Large intestine (tissue), 3 donors: ENCODE results near the gene LCN10. TPM values are rescaled to one million over a fixed set of nuclear protein-coding genes. Genes with fewer than 3 reads are reported as not detected.

ENCODE experiments used
- DNase-seq, 2 donors: peaks; one replicate each; pipeline versions ENCODE4 v3.0.0 to v3.0.0-alpha.2; 2013
- H3K27ac ChIP-seq: one replicate; pipeline ENCODE4 v1.5.1; 2013; ENCODE audit warnings: low read length
- H3K27me3 ChIP-seq: 2 replicates; pipeline ENCODE4 v1.6.1; 2013; ENCODE audit warnings: low read length; ENCODE audit not compliant: control insufficient read depth, insufficient read depth
- H3K36me3 ChIP-seq: 2 replicates; pipeline ENCODE4 v1.6.1; 2013; ENCODE audit warnings: low read length; ENCODE audit not compliant: control insufficient read depth, insufficient read depth
- H3K4me1 ChIP-seq: one replicate; pipeline ENCODE4 v1.6.1; 2013; ENCODE audit warnings: low read length; ENCODE audit not compliant: control insufficient read depth, insufficient read depth
- H3K4me3 ChIP-seq: one replicate; pipeline ENCODE4 v1.5.1; 2013; ENCODE audit warnings: low read length
- H3K9me3 ChIP-seq: one replicate; pipeline ENCODE4 v1.6.1; 2013; ENCODE audit warnings: mild to moderate bottlenecking, low read depth, low read length, moderate library complexity; ENCODE audit not compliant: control insufficient read depth
- WGBS: methylation state at CpG from one replicate; pipeline ENCODE4 v1.1.5; 2013; ENCODE audit warnings: low lambda C conversion rate; ENCODE audit not compliant: insufficient coverage; 5-methylcytosine and 5-hydroxymethylcytosine counted together
- polyA plus RNA-seq: library from polyadenylated mRNA; unstranded; fragments of 120-200 nt; gene quantifications from one replicate; pipeline ENCODE4 v1.2.1, GENCODE V29; 2013

Gene LCN10
- polyA plus RNA-seq, 1 donor, result 7.8 TPM

- H3K27me3 ChIP-seq, result no peaks in the 10 kb centered on the region
- H3K27ac ChIP-seq, result peak overlapping the region; percentile 92
- no peak overlapping the region for H3K4me3 ChIP-seq
- WGBS, result no CpG with 5 or more reads among the region's 46 CpGs
- H3K36me3 ChIP-seq, result no peaks in the 10 kb centered on the region
- peaks cover 9% of the 10 kb centered on the region for H3K9me3 ChIP-seq
- peaks cover 64% of the 10 kb centered on the region for H3K4me1 ChIP-seq
- no peak for DNase-seq
Measured at GRCh38 chr9:136692185-136693134, 50.3 kb downstream of the LCN10 start.

DNA sequence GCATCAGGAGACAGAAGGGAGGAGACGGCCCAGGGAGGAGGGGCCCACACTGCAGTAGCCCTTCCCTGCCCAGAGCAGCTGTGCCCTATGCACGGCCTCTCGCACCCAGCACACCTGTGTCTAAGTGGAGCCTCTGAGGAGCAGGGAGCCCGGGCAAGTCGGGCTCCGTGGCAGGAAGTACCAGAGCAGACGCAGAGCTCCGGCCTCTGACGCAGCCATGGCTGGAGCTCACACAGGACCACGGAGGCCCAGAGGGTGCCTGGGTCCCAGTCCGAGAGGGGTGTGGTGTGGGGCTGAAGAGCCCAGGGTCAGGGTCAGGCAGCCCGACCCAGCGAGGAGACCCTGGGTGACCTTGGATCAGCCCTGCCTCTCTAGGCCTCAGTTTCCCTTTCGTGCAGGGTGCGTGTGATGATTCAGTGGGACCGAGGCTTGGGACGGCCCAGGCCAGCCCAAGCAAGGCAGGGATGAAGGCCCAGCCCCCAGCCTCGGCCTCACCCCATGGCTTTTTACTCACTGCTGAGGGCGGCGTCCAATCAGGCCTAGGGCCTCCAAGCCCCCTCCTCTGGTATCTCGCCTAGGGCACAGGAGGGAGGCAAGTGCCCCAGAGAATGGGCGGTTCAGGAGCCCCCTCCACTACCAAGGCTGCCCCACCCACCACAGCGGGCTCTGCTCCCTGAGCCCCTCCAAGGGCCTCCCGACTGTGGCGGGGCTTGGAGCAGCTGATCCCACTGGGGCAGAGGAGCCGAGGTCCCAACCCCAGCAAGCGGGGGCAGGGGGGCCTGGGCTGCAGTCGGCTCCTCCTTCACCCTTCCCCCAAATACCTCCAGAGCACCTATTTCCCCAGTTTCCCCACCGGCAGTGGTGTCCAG, 51.2 kb downstream of the LCN10 start:
- peaks cover 9% of the 10 kb centered on the region for H3K9me3 ChIP-seq
- peaks cover 58% of the 10 kb centered on the region for H3K4me1 ChIP-seq
- H3K27ac ChIP-seq, result peak overlapping the region; percentile 49
- H3K27me3 ChIP-seq, result no peaks in the 10 kb centered on the region
- H3K36me3 ChIP-seq, result no peaks in the 10 kb centered on the region
- WGBS, result no CpG with 5 or more reads among the region's 29 CpGs
- H3K4me3 ChIP-seq, result no peak overlapping the region
- no peak for DNase-seq

- H3K4me1 ChIP-seq, result peaks cover 54% of the 10 kb centered on the region
- no peak for DNase-seq
- no CpG with 5 or more reads among the region's 15 CpGs for WGBS
- peak overlapping the region; percentile 49 for H3K27ac ChIP-seq
- peaks cover 9% of the 10 kb centered on the region for H3K9me3 ChIP-seq
- H3K36me3 ChIP-seq, result no peaks in the 10 kb centered on the region
- H3K4me3 ChIP-seq, result no peak overlapping the region
- no peaks in the 10 kb centered on the region for H3K27me3 ChIP-seq
Measured at GRCh38 chr9:136690806-136691261, 51.9 kb downstream of the LCN10 start.

DNA sequence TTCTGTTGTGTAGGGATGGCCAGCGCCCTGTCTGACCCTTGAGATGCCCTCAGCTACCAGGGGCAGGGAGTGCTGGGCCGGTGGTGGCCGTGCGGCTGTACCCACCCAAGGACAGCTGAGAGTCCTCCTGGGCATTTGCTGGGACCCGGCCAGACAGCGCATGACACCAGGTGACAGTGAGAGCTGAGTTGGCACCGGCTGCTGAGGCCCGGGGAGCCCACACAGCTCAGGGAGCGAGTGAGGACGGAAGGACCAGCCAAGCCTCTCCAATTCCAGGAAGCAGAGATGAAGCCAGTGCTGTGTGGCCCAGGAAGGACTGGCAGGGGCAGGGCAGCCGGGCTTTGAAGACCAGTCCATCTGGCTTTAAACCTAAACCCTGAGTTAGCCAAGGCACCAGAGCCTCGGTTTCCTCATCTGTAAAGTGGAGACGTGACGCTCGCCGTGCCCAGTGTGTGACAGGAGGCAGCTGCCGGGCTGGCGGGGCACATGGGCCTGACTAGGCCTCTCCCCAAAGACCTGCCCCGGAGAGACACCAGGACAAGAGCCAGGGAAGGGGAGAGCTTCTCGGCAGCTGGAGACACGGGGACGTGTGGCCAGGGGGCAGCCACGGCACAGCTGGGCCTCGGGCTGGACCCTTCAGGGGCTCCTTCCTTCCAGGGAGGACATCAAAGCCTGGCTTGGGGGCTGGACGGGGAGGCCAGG, 52.5 kb downstream of the LCN10 start:
- no peak overlapping the region for H3K27ac ChIP-seq

DNA sequence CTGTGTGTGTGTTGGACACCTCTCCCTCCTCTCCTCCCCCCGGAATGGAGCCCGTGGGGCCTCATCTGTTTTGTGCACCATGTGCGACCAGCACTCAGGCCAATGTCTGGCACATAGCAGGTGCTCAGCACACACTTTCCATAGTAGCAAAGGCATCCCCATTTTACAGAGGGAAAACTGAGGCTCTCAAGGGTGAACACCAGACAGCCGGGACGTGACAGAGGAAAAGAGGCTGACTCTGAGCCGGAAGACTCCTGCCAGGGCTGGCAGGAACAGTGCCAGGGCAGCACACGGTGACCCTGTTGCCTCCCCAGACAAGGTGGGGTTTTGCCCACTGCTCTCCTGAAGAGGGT, 53.7 kb downstream of the LCN10 start:
- Histone ChIP-seq H3K27me3 (no peaks in the 10 kb centered on the region), H3K4me1 (peaks cover 57% of the 10 kb centered on the region), H3K9me3 (peaks cover 9% of the 10 kb centered on the region), H3K4me3 (no peak overlapping the region), H3K27ac (no peak overlapping the region), H3K36me3 (no peaks in the 10 kb centered on the region)
- 80% methylated on average over 1 of the region's 7 CpGs for WGBS
- DNase-seq, result no peak

More for the DNA sequence above, 52.5 kb downstream of the LCN10 start:
- Histone ChIP-seq H3K4me3 (no peak overlapping the region), H3K36me3 (no peaks in the 10 kb centered on the region), H3K9me3 (peaks cover 9% of the 10 kb centered on the region), H3K27me3 (no peaks in the 10 kb centered on the region), H3K4me1 (peaks cover 56% of the 10 kb centered on the region)
- no CpG with 5 or more reads among the region's 25 CpGs for WGBS
- DNase-seq, result no peak

DNA sequence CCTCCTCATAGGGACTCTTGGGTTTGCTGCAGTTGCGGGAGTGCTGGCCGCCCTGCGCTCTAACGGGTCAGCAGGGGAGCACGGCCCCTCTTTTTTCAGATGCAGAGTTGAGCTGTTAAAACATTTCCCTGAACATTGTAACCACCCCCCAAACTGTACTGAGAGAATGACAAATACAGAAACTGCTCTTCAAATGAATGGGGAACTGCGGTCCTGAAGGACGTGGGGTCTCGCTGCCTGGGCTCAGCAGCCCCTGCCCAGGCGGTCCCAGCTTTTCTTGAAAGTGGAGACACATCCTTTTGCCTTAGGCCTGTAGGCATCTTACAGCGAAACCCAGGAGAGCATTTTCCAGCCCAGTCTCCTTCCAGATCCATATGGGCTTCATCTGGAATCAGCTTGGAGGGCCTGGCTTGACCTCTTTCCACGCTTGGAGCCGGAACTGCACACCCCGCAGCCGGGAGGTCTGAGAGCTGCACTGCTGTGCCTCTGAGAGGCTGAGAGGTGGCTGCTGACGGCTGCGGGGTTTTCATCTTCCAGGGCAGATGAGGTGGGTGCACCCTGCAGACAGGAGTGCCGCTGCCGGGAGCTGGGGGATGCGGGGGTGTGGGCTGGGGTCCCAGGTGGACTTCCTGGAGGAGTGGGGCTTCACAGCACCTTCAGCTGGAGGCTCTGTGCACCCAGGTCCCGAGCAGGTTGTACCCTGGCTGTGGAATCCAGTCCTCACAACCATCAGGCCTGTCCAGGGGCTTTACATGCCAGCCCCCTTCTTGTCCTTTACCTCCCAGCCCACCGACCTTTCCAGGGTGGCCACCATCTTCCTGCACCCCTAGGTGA, 54.2 kb downstream of the LCN10 start:
- H3K9me3 ChIP-seq, result peaks cover 9% of the 10 kb centered on the region
- WGBS, result no CpG with 5 or more reads among the region's 21 CpGs
- H3K27me3 ChIP-seq, result no peaks in the 10 kb centered on the region
- no peak overlapping the region for H3K4me3 ChIP-seq
- no peak for DNase-seq
- peak overlapping the region; percentile 90 for H3K27ac ChIP-seq
- peaks cover 53% of the 10 kb centered on the region for H3K4me1 ChIP-seq
- H3K36me3 ChIP-seq, result peaks cover 5% of the 10 kb centered on the region

Other genes with a start within 250 kb of the LCN10 start
- gene NOTCH1, start 196.9 kb downstream of the LCN10 start, polyA plus RNA-seq, result 13.4 TPM
- 47.5 TPM for gene EGFL7, start 80.0 kb downstream of the LCN10 start, polyA plus RNA-seq
- 175 TPM for gene AGPAT2, start 55.5 kb downstream of the LCN10 start, polyA plus RNA-seq
- gene DIPK1B, start 30.4 kb downstream of the LCN10 start, polyA plus RNA-seq, result 13.3 TPM
- gene LCN6, start 5.6 kb upstream of the LCN10 start, polyA plus RNA-seq, result 2.8 TPM
- 0.06 TPM for gene LCN8, start 15.3 kb upstream of the LCN10 start, polyA plus RNA-seq
- 14.0 TPM for gene LCN15, start 21.6 kb upstream of the LCN10 start, polyA plus RNA-seq
- gene TMEM141, start 48.4 kb upstream of the LCN10 start, polyA plus RNA-seq, result 324 TPM
- 27.4 TPM for gene CCDC183, start 53.4 kb upstream of the LCN10 start, polyA plus RNA-seq
- 97.3 TPM for gene RABL6, start 65.0 kb upstream of the LCN10 start, polyA plus RNA-seq
- 10.4 TPM for gene AJM1, start 99.5 kb upstream of the LCN10 start, polyA plus RNA-seq
- gene PHPT1, start 106.5 kb upstream of the LCN10 start, polyA plus RNA-seq, result 312 TPM
- gene MAMDC4, start 109.4 kb upstream of the LCN10 start, polyA plus RNA-seq, result 772 TPM
- gene EDF1, start 123.4 kb upstream of the LCN10 start, polyA plus RNA-seq, result 585 TPM
- gene TRAF2, start 143.6 kb upstream of the LCN10 start, polyA plus RNA-seq, result 18.5 TPM
- gene FBXW5, start 201.8 kb upstream of the LCN10 start, polyA plus RNA-seq, result 86.8 TPM
- 36.0 TPM for gene C8G, start 202.3 kb upstream of the LCN10 start, polyA plus RNA-seq
- 121 TPM for gene LCN12, start 209.3 kb upstream of the LCN10 start, polyA plus RNA-seq
- 4.6 TPM for gene PTGDS, start 234.6 kb upstream of the LCN10 start, polyA plus RNA-seq
- 0.09 TPM for gene LCNL1, start 240.1 kb upstream of the LCN10 start, polyA plus RNA-seq
- 38.9 TPM for gene PAXX, start 249.5 kb upstream of the LCN10 start, polyA plus RNA-seq